ENCODE results near the gene SNX4. TPM values are rescaled to one million over a fixed set of nuclear protein-coding genes. Genes with fewer than 3 reads are reported as not detected.

SNX4 gene
- total RNA-seq, 6 experiments from 2014 or later: 27.4 to 38.4 (median 33.2) TPM

DNA sequence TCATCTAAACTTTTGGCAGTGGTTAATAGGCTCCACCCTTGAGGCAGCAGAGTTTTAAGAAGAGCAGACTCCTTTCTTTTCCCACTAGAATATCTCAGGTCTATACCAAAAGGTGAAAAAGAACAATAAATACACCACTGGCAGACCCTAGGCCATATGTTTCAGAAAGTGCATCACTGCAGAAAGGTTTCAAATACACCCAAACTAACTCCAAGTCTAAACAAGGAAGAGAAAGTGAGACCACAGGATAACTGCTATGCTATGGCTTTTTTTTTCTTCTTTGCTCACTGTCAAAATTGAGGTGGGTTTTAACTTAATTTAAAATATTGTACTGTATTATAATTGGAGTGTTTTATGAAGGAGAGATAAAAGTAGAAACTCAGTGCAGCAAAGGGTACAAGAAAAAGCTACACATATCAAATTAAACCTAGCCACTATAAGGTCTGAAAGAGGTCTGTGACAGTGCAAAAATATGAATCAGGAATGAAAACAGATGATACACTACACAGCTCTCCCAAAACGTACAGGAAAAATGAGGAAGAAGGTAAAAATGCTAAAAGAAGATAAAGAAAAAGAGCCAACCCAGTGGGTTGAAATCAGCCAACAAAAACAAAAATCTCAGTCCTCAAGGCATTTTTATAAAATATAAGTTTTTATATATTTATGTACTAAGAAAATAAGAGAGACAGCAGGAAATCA, 8.4 kb downstream of the SNX4 start:
- peaks cover 0 to 3% (median 0%) of the 10 kb centered on the region in 4 donors for H3K36me3 ChIP-seq
- no peaks in the 10 kb centered on the region for H3K27me3 ChIP-seq
- no peak overlapping the region for H3K4me3 ChIP-seq
- 20% methylated on average over 1 of the region's 1 CpG for WGBS (ENCODE audit: insufficient coverage, low coverage, low lambda C conversion rate, missing lambda C conversion rate)
- no peak for ATAC-seq
- no peaks in the 10 kb centered on the region for H3K4me1 ChIP-seq
- TF ChIP-seq, protein P1, sequence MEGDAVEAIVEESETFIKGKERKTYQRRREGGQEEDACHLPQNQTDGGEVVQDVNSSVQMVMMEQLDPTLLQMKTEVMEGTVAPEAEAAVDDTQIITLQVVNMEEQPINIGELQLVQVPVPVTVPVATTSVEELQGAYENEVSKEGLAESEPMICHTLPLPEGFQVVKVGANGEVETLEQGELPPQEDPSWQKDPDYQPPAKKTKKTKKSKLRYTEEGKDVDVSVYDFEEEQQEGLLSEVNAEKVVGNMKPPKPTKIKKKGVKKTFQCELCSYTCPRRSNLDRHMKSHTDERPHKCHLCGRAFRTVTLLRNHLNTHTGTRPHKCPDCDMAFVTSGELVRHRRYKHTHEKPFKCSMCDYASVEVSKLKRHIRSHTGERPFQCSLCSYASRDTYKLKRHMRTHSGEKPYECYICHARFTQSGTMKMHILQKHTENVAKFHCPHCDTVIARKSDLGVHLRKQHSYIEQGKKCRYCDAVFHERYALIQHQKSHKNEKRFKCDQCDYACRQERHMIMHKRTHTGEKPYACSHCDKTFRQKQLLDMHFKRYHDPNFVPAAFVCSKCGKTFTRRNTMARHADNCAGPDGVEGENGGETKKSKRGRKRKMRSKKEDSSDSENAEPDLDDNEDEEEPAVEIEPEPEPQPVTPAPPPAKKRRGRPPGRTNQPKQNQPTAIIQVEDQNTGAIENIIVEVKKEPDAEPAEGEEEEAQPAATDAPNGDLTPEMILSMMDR (IDR thresholded peaks at IDR 0.05): no peak
- no peak for TF ChIP-seq POLR2A (IDR thresholded peaks at IDR 0.05)
- intact Hi-C loops (cut with DNase I): no loop called here
- no peaks in the 10 kb centered on the region for H3K9me3 ChIP-seq
- no peak for DNase-seq
- H3K27ac ChIP-seq: no peak overlapping the region

DNA sequence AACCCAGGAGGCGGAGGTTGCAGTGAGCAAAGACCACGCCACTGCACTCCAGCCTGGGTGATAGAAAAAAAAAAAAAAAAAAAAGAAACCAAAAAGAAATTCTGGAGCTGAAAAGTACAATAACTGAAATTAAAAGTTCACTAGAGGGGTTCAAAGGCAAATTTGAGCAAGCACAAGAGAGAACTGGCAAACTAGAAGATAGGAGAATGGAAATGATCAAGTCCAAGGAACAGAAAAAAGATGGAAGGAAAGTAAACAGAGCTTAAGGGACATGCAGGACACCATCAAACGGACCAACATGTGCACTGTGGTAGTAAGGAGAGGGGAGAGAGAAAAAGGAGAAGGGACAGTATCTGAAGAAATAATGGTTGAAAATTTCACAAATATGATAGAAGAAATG, 12.9 kb downstream of the SNX4 start:
- H3K4me1 ChIP-seq: no peaks in the 10 kb centered on the region
- H3K9me3 ChIP-seq: no peaks in the 10 kb centered on the region
- H3K4me3 ChIP-seq: no peak overlapping the region
- no peaks in the 10 kb centered on the region for H3K27me3 ChIP-seq
- WGBS (ENCODE audit: insufficient coverage, low coverage, low lambda C conversion rate, missing lambda C conversion rate): 91% methylated on average over 3 of the region's 3 CpGs
- peaks cover 0 to 28% (median 4%) of the 10 kb centered on the region in 4 donors for H3K36me3 ChIP-seq
- no peak overlapping the region for H3K27ac ChIP-seq
- DNase-seq (no peak), ATAC-seq (no peak)
- TF ChIP-seq POLR2A (IDR thresholded peaks at IDR 0.05): no peak
- TF ChIP-seq, protein P1 (IDR thresholded peaks at IDR 0.05): no peak
- intact Hi-C loops (cut with DNase I): no loop called here

- Histone ChIP-seq H3K9me3 (no peaks in the 10 kb centered on the region), H3K27ac (no peak overlapping the region), H3K4me1 (no peaks in the 10 kb centered on the region), H3K27me3 (no peaks in the 10 kb centered on the region), H3K4me3 (no peak overlapping the region), H3K36me3 (peaks cover 0 to 39% (median 5%) of the 10 kb centered on the region in 4 donors)
- no peak for TF ChIP-seq POLR2A (IDR thresholded peaks at IDR 0.05)
- TF ChIP-seq, protein P1 (IDR thresholded peaks at IDR 0.05): no peak
- intact Hi-C loops (cut with DNase I): no loop called here
- ATAC-seq (no peak), DNase-seq (no peak)
These were observed 21.4 kb downstream of the SNX4 start for GRCh38 chr3:125498630-125499029.

GRCh38 chr3:125496701-125497100, 23.3 kb downstream of the SNX4 start:
- Histone ChIP-seq H3K27ac (no peak overlapping the region), H3K4me1 (no peaks in the 10 kb centered on the region), H3K4me3 (no peak overlapping the region), H3K27me3 (no peaks in the 10 kb centered on the region), H3K36me3 (peaks cover 0 to 39% (median 5%) of the 10 kb centered on the region in 4 donors), H3K9me3 (no peaks in the 10 kb centered on the region)
- WGBS (ENCODE audit: insufficient coverage, low coverage, low lambda C conversion rate, missing lambda C conversion rate): 74% methylated on average over 2 of the region's 2 CpGs
- intact Hi-C loops (cut with DNase I): no loop called here
- TF ChIP-seq POLR2A (IDR thresholded peaks at IDR 0.05): no peak
- TF ChIP-seq, protein P1 (IDR thresholded peaks at IDR 0.05): no peak
- DNase-seq (no peak), ATAC-seq (no peak)

All from right lobe of liver (tissue), 6 donors.